GM21381 (cell line): ENCODE results near the gene NRM.
A peak's percentile ranks its signal among the peaks of the same experiment; 100 is the strongest.
"Not testable (repeated sequence)": the region's sequence is repeated elsewhere in the genome, so short reads cannot be mapped to it uniquely, and the experiment has no call there.

Source experiments
- ATAC-seq: cut with Tn5 transposase; IDR thresholded peaks from one replicate; pipeline ENCODE4 v1.9.1; 2021; ENCODE audit warnings: mild to moderate bottlenecking, moderate library complexity; ENCODE audit not compliant: unreplicated experiment

Gene NRM

DNA sequence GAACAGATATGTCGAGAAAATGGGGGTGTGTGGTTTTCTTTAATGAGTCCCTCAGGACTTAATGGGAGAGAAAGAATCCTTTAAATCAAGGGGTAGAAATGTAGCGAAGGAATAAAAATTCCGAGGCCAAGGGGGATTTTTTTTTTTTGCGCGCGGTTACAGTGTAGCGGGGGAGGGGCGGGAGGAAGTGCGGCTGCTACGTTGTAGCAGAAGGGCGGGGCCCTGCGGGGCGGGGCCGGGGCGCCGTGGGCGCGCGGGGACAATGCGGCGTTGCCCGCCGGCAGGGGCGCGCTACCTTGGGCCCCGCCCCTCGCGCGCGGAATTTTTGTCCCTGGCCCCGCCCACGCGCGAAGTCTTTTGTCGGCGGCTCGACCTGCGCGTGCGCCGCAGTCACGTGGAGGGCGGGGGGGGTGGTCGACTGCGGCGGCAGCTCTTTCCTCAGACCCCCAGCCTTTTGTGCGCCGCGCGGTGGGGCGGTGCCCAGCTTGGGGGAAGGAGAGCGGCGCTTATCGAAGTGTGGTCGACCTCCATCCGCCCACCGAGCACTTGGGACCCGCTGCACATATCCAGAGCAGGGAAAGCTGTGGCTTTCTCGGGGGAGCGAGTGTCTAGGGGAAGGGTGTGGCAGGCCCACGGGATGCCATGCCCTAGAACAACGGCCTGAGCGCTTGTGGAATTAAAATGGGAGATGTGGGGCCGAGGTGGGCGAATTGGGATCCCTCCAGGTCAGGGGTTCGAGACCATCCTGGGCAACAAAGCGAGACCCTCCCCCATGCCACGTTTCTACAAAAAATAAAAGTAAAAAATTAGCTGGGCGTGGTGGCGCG is 30.6 kb upstream of the NRM start:
- ATAC-seq, result peak; percentile 33

DNA sequence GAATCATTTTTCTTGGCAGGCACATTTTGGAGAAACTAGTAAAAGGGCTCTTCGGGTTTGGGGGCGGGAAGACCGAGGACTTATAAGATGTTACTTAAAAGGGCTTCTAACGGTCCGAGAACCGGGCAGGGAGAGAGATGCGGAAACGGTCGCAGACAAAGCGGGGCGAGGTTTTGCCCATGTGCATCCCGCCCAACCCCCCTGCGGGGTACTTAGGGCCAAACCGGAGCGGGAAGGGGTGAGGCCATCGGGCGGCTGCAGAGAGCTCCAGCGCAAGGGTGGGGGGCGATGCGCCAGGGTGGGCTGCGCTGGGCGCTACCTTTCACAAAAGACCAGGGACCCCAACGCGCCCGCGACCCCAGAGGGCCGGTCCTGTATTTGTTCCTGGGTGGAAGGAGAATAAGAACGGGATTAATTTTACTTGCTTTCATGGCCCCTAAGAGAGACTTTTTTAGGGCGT is 30.0 kb upstream of the NRM start:
- no peak for ATAC-seq

DNA sequence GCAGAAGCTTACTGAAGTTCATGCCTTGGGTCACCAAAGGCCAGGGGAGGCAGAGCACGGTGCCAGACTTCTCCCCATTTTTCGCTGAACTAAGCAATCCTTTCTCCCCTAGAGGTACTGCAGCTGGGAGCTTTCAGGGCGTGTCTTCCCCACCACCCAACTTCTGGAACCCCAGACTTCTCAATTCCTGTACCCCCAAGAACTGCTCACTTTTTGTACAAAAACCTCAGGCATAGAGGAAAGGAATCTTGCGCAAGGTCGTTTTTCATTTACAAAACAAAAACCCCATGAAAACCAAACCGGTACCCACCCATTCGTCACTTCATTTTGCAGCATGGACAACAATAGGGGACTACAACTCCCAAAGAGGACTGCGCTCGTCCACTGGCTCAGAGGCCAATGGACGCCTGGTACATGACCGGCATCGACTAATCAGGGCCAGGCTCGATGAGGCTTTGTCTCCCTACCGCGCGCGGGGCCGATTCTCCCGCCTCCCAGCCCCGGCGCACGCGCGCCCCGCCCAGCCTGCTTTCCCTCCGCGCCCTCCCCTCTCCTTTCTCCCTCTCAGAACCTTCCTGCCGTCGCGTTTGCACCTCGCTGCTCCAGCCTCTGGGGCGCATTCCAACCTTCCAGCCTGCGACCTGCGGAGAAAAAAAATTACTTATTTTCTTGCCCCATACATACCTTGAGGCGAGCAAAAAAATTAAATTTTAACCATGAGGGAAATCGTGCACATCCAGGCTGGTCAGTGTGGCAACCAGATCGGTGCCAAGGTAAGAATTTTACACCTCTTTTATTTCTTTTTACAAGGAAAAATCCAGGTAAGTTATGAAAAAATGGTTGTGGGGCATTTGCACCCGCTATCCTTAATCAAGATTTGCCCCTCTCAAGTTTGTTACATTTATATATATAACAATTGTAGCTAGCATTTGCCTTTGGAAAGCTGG is 29.3 kb upstream of the NRM start, which contains the start of gene TUBB:
TUBB (plus strand) TSS at position 562 of the 947 bp plus-strand sequence; CDS start at position 717, 155 bp downstream.
- peak; percentile 43 for ATAC-seq

- ATAC-seq, result no peak
Measured at GRCh38 chr6:30719356-30719755, 28.6 kb upstream of the NRM start.

- ATAC-seq, result not testable (repeated sequence)
Measured at GRCh38 chr6:30717845-30718720, 27.3 kb upstream of the NRM start.

- ATAC-seq, result peak; percentile 58
Measured at GRCh38 chr6:30717129-30717844, 26.5 kb upstream of the NRM start, which contains the start of gene MDC1. Gene MDC1 (minus strand): TSS chr6:30717281. CDS start chr6:30715175, 2,106 bp downstream.

- ATAC-seq, result no peak
Measured at GRCh38 chr6:30716879-30717128, 26.0 kb upstream of the NRM start.

DNA sequence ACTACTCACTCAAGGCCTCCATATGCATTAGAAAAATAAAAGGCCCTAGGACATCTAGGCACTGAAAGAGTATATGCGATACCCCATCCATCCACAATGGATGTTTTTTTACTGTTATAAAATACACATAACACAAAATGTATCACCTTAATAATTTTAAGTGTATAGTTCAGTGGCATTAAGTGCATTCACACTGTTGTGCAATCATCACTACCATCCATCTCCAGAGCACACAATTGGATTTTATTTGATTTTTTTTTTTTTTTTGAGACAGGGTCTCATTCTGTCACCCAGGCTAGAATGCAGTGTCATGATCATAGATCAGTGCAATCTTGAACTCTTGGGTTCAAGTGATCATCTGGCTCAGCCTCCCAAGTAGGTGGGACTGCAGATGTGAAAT is 23.5 kb upstream of the NRM start:
- ATAC-seq, result no peak

DNA sequence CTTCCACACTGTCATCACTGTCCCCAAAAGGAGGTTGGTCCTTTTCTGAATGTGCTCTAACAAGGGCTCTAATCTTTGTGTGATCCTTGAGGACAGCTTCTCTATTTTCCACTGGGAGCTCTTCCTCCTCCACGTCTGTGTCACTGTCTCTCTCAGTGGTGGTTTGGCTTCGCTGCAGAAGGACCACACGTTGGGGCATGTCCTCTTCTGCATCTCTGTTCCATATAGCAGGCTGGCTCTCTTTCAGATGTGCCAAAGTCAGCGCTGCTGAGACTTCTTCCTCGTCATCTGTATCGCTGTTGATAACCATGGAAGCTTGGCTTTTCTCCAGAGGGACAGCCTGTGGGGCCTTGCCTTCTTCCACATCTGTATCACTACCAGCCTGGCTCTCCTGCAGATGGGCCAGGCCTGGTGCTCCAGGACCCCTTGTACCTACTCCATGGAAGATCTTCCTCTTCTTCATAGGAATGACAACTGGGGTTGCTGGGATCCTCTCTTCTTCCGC is 21.7 kb upstream of the NRM start:
- no peak for ATAC-seq

GRCh38 chr6:30711758-30712380 is 21.1 kb upstream of the NRM start:
- no peak for ATAC-seq

- ATAC-seq, result no peak
Measured at GRCh38 chr6:30709101-30709868, 18.5 kb upstream of the NRM start.

DNA sequence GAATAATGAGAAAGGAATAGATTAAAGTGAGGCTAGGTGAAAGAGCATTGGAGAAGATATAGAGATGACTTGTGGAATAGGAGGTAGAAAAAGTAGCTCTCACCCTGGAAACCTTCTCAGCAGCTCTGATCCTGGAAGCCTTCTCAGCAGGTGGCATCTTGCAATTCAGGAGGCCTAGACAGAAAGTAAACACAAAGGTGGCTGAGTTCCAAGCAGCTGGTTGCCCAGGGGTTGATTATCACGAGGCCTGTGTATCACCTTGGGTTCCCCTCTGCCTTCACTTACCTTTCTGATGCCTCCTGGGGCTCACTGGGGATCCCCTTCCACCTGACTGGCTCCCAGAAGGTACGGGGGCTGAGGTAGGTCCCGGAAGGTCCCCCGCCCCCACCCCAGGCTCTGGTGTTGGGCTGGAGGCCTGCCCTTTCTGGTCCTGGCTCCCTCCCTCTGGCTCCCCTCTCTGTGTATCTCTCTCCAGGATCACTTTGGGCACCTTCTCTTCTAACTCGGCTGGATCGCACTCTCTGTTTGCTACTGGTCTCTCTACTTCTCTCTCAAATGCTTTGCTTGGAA is 16.6 kb upstream of the NRM start:
- no peak for ATAC-seq

GRCh38 chr6:30705620-30706019 is 14.8 kb upstream of the NRM start:
- no peak for ATAC-seq

DNA sequence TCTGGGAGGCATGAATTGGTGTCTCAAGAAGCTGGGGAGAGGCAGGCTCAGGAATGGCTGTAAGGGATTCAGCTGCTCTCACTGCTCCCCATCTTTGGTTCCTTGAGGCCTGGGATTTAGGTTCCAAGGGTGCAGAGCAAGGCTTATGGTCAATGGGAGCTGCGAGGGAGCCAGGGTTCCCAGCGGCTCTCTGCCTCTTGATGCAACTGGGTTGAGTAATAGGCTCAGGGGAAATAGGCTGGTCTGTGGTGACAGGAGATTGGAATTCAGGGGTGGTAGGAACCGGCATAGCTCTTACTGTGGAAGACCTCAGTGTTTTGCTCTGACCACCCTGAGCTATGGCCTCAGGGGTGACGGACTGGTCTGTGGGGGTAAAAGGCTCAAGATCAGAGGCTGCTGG is 13.0 kb upstream of the NRM start:
- no peak for ATAC-seq

DNA sequence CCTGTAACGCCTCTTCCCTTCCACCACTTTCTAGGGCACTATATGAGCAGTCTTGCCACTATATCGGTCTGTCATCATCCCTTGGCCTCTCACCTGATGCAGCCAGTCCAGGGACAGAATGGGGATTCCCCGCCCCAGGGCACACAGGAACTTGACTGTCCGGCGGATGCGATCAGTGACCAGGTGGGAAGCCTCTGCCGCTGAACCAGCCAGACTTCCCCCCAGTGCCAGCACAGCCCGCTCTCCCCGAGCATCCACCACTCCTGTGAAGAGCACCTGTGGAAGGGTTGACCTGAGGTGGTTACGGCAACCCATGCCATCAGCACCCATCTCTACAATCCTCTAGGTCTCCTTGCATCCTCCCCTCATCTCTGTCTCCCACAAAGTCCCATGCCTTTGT is 12.2 kb upstream of the NRM start:
- no peak for ATAC-seq

- ATAC-seq, result no peak
Measured at GRCh38 chr6:30700340-30700739, 9.6 kb upstream of the NRM start.

GRCh38 chr6:30696432-30696831 is 5.6 kb upstream of the NRM start:
- ATAC-seq, result no peak

DNA sequence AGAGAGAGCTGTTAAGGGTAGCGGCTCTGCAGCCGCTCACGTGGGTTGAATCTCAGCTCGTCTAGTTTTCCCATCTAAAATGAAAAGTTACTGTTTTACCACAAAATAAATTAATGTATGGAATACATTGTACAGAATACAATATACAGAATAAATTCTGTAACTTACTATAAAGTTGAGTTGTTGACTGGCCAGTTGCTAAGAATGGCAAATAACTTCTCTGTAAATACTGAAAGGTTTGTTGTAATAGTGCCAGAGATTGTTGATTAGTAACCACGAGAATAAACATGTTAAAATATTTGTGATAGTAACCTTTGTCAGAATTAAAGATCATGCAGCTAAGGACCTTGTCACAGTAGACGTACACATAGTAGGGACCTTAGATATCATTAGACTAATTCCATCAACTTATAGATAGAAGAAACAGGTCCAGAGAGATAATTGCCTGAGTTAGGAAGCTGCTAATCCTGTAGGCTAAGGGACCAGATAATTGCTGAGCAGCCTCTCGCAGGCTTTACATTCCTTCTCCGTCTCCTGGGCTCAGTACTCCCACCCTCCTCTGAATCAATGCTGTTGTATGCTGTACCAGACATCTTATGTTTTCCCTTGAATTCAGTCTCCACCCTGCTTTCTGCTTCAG is 544 bp upstream of the NRM start:
- ATAC-seq, result no peak
